Endodermal cell (in vitro differentiated cells): ENCODE results near the gene ANGPTL5. TPM values are rescaled to one million over a fixed set of nuclear protein-coding genes. Genes with fewer than 3 reads are reported as not detected.

Experiments used
- DNase-seq: peaks from one replicate; pipeline ENCODE4 v3.0.0-alpha.2; 2017
- H3K27ac ChIP-seq: 2 replicates; pipeline ENCODE4 v1.5.1; 2013; ENCODE audit warnings: mild to moderate bottlenecking, low read depth, low read length, moderate library complexity
- H3K27me3 ChIP-seq: 2 replicates; pipeline ENCODE4 v1.6.1; 2013; ENCODE audit warnings: mild to moderate bottlenecking, low read length, moderate library complexity; ENCODE audit not compliant: insufficient read depth, control insufficient read depth, poor library complexity, severe bottlenecking
- H3K36me3 ChIP-seq: 2 replicates; pipeline ENCODE4 v1.7.0; 2013; ENCODE audit warnings: mild to moderate bottlenecking, low read length, moderate library complexity; ENCODE audit not compliant: control insufficient read depth, insufficient read depth
- H3K4me1 ChIP-seq: one replicate; pipeline ENCODE4 v1.7.0; 2013; ENCODE audit warnings: low read length; ENCODE audit not compliant: control insufficient read depth, insufficient read depth
- H3K4me3 ChIP-seq: 2 replicates; pipeline ENCODE4 v1.5.1; 2013; ENCODE audit warnings: mild to moderate bottlenecking, low read length, moderate library complexity
- H3K9ac ChIP-seq: 2 replicates; pipeline ENCODE4 v1.6.1; 2013; ENCODE audit warnings: mild to moderate bottlenecking, low read length, moderate library complexity; ENCODE audit not compliant: poor library complexity, severe bottlenecking; ENCODE audit errors: extremely low read depth
- H3K9me3 ChIP-seq: 2 replicates; pipeline ENCODE4 v1.6.1; 2013; ENCODE audit warnings: mild to moderate bottlenecking, low read length, moderate library complexity; ENCODE audit not compliant: control insufficient read depth
- H3K27ac Mint-ChIP-seq: 2 replicates; pipeline ENCODE4 v1.8.0; 2020; ENCODE audit warnings: mixed read lengths
- H3K27me3 Mint-ChIP-seq: 2 replicates; pipeline ENCODE4 v1.8.0; 2021; ENCODE audit warnings: mild to moderate bottlenecking, mixed read lengths; ENCODE audit not compliant: insufficient read depth
- H3K36me3 Mint-ChIP-seq: 2 replicates; pipeline ENCODE4 v1.8.0; 2020; ENCODE audit warnings: low read depth, mixed read lengths
- H3K4me1 Mint-ChIP-seq: 2 replicates; pipeline ENCODE4 v1.8.0; 2020; ENCODE audit warnings: mixed read lengths
- H3K4me3 Mint-ChIP-seq: 2 replicates; pipeline ENCODE4 v1.8.0; 2020; ENCODE audit warnings: mild to moderate bottlenecking, moderate library complexity, mixed read lengths
- H3K9me3 Mint-ChIP-seq: 2 replicates; pipeline ENCODE4 v1.8.0; 2020; ENCODE audit warnings: mild to moderate bottlenecking, mixed read lengths
- WGBS, 2 experiments: methylation state at CpG; one replicate each; pipeline versions ENCODE4 v1.1.5 to v1.1.7; 2013; ENCODE audit warnings: missing lambda C conversion rate in 2 of 2, mixed read lengths in 1 of 2; ENCODE audit not compliant: insufficient coverage in 1 of 2, insufficient read length in 1 of 2; 5-methylcytosine and 5-hydroxymethylcytosine counted together
- total RNA-seq, 2 donors: library from RNA; stranded (reverse); fragmentation: NEBNext Ultra II Directional in 1 of 2; extraction: Animal tissue kit (Norgen Biotek cat#: 25700) in 1 of 2; gene quantifications; 2 replicates in 1 of 2; 3 replicates in 1 of 2; pipeline ENCODE4 v1.2.1, GENCODE V29; 2021
- TF ChIP-seq, protein P1 (sequence below): fragments of 200-600 bp; sonication (generic); conservative IDR thresholded peaks from 2 replicates; pipeline ENCODE4 v1.5.0; 2021; ENCODE audit warnings: antibody characterized with exemption, mild to moderate bottlenecking

ANGPTL5 gene
- total RNA-seq, 2 donors from 2014 or later = not detected

DNA sequence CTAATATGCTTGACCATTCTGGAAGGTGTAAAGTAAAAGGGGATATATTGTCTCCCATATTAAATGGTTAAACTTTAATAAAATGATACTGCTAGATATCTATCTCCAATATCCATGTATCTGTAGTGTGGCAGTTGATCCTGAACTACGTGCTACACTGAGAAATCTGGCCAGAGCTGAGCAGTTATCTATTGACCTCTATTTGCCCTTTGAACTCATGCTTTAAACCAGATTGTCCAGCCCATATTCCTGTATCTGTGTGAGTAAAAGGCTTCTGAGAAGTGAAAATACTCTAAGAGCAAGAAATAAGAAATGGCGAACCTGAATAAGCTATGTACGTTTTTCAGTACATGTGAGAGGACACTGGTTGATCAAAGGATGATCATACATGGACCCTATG, 39.0 kb upstream of the ANGPTL5 start:
- no peak overlapping the region for H3K4me3 ChIP-seq
- no peaks in the 10 kb centered on the region for H3K4me1 ChIP-seq
- no peak overlapping the region for H3K4me3 Mint-ChIP-seq
- H3K9me3 ChIP-seq = no peaks in the 10 kb centered on the region
- TF ChIP-seq, protein P1, sequence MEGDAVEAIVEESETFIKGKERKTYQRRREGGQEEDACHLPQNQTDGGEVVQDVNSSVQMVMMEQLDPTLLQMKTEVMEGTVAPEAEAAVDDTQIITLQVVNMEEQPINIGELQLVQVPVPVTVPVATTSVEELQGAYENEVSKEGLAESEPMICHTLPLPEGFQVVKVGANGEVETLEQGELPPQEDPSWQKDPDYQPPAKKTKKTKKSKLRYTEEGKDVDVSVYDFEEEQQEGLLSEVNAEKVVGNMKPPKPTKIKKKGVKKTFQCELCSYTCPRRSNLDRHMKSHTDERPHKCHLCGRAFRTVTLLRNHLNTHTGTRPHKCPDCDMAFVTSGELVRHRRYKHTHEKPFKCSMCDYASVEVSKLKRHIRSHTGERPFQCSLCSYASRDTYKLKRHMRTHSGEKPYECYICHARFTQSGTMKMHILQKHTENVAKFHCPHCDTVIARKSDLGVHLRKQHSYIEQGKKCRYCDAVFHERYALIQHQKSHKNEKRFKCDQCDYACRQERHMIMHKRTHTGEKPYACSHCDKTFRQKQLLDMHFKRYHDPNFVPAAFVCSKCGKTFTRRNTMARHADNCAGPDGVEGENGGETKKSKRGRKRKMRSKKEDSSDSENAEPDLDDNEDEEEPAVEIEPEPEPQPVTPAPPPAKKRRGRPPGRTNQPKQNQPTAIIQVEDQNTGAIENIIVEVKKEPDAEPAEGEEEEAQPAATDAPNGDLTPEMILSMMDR = no peak
- no peak overlapping the region for H3K9ac ChIP-seq
- H3K36me3 ChIP-seq = no peaks in the 10 kb centered on the region
- DNase-seq = no peak
- 89 to 90% methylated on average over 3 of the region's 3 CpGs for WGBS, 2 experiments
- no peaks in the 10 kb centered on the region for H3K27me3 ChIP-seq
- no peak overlapping the region for H3K27ac ChIP-seq
- H3K27me3 Mint-ChIP-seq = no peaks in the 10 kb centered on the region
- H3K9me3 Mint-ChIP-seq = no peaks in the 10 kb centered on the region
- no peaks in the 10 kb centered on the region for H3K36me3 Mint-ChIP-seq
- H3K4me1 Mint-ChIP-seq = no peaks in the 10 kb centered on the region
- no peak overlapping the region for H3K27ac Mint-ChIP-seq

DNA sequence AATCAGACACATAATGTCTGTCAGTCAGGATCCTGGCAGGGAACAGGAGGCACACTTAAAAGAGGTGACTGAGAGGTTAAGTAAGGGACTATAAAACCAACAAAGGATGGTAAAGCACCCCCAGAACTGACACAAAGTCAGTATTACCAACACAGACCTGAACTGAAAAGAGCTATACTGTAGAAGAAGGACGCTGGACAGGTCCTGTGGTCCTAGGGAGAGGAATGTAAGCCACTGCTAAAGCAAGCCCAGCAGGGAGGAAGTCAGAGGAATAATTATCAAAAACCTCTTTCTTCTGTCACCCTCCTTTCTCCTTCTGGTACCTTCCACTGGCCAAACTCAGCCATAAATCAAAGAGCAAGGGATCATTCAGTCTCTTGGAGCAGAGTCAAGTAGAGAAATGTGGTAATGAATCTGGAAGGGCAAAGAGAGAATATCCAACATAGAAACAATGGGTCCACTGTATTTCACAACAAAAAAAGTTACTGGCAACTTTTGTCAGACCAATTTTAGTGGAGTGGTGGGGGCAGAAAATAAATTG, 33.4 kb upstream of the ANGPTL5 start:
- Mint-ChIP-seq H3K27me3 (no peaks in the 10 kb centered on the region), H3K9me3 (no peaks in the 10 kb centered on the region), H3K36me3 (no peaks in the 10 kb centered on the region), H3K4me3 (no peak overlapping the region), H3K27ac (no peak overlapping the region), H3K4me1 (no peaks in the 10 kb centered on the region)
- H3K36me3 ChIP-seq = no peaks in the 10 kb centered on the region
- TF ChIP-seq, protein P1 = no peak
- H3K9me3 ChIP-seq = no peaks in the 10 kb centered on the region
- H3K4me3 ChIP-seq = no peak overlapping the region
- H3K27me3 ChIP-seq = no peaks in the 10 kb centered on the region
- no peak overlapping the region for H3K27ac ChIP-seq
- no peak overlapping the region for H3K9ac ChIP-seq
- H3K4me1 ChIP-seq = no peaks in the 10 kb centered on the region
- 43% methylated on average over 1 of the region's 1 CpG; no CpG with 5 or more reads in 1 of the 2 experiments for WGBS, 2 experiments
- DNase-seq = no peak

DNA sequence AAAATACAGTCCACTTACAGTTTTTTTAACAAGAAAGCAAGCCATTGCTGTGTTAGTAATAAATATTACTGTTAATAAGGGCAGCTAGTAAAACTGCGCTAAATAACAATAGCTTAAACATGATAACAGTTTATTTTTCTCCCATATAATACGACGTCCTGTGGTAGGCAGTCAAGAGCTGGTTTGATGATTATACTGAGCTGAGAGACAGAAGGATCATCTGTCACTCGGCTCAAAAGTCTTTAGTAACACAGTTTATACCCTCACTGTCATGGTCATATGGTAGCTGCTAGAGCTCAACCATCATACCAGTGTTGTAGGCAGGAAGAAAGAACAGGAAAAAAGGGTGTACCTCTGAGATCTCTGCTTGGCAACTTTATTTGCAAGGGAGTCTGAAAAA, 29.1 kb upstream of the ANGPTL5 start:
- Mint-ChIP-seq H3K27me3 (no peaks in the 10 kb centered on the region), H3K36me3 (no peaks in the 10 kb centered on the region), H3K4me1 (no peaks in the 10 kb centered on the region), H3K27ac (no peak overlapping the region), H3K9me3 (no peaks in the 10 kb centered on the region), H3K4me3 (no peak overlapping the region)
- H3K27me3 ChIP-seq = no peaks in the 10 kb centered on the region
- no peak overlapping the region for H3K9ac ChIP-seq
- H3K9me3 ChIP-seq = no peaks in the 10 kb centered on the region
- H3K4me3 ChIP-seq = no peak overlapping the region
- 84 to 96% methylated on average over 3 to 4 of the region's 4 CpGs for WGBS, 2 experiments
- DNase-seq = no peak
- H3K27ac ChIP-seq = no peak overlapping the region
- H3K36me3 ChIP-seq = no peaks in the 10 kb centered on the region
- TF ChIP-seq, protein P1 = no peak
- no peaks in the 10 kb centered on the region for H3K4me1 ChIP-seq
